ENCODE measurements around the gene CNTN1.

DNA sequence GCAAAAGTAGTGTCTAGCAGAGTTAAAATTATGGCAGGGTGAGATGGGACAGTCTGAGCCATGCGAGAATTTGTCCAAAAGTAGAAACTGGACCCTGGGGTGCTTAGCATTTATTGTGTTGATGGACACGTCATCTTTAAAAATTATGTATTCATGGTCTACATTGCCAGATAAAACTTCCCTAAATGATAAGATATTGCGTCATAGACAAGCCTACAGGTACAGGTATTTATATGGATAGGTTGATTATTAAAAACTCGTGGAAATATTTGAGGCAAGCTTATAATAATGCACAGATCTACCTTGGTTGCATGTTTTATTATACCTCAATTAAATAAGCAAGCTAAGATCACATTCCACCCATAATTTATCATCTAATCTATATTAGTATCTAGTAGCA, 299.9 kb downstream of the CNTN1 start:
- TF ChIP-seq, protein P1, sequence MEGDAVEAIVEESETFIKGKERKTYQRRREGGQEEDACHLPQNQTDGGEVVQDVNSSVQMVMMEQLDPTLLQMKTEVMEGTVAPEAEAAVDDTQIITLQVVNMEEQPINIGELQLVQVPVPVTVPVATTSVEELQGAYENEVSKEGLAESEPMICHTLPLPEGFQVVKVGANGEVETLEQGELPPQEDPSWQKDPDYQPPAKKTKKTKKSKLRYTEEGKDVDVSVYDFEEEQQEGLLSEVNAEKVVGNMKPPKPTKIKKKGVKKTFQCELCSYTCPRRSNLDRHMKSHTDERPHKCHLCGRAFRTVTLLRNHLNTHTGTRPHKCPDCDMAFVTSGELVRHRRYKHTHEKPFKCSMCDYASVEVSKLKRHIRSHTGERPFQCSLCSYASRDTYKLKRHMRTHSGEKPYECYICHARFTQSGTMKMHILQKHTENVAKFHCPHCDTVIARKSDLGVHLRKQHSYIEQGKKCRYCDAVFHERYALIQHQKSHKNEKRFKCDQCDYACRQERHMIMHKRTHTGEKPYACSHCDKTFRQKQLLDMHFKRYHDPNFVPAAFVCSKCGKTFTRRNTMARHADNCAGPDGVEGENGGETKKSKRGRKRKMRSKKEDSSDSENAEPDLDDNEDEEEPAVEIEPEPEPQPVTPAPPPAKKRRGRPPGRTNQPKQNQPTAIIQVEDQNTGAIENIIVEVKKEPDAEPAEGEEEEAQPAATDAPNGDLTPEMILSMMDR (IDR thresholded peaks at IDR 0.05): no peak
- TF ChIP-seq POLR2AphosphoS5 (IDR thresholded peaks at IDR 0.05; ENCODE audit: low read depth, low read length) (no peak), EZH2phosphoT487 (IDR thresholded peaks at IDR 0.05; ENCODE audit: borderline replicate concordance, low read depth) (no peak), YY1 (IDR thresholded peaks at IDR 0.05; ENCODE audit: low read depth) (no peak)
- TF ChIP-seq, protein P2, sequence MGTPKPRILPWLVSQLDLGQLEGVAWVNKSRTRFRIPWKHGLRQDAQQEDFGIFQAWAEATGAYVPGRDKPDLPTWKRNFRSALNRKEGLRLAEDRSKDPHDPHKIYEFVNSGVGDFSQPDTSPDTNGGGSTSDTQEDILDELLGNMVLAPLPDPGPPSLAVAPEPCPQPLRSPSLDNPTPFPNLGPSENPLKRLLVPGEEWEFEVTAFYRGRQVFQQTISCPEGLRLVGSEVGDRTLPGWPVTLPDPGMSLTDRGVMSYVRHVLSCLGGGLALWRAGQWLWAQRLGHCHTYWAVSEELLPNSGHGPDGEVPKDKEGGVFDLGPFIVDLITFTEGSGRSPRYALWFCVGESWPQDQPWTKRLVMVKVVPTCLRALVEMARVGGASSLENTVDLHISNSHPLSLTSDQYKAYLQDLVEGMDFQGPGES (IDR thresholded peaks at IDR 0.05; ENCODE audit: low read depth, low read length): no peak
